Measurements from ENCODE around the gene OVCA2.

OVCA2 gene

DNA sequence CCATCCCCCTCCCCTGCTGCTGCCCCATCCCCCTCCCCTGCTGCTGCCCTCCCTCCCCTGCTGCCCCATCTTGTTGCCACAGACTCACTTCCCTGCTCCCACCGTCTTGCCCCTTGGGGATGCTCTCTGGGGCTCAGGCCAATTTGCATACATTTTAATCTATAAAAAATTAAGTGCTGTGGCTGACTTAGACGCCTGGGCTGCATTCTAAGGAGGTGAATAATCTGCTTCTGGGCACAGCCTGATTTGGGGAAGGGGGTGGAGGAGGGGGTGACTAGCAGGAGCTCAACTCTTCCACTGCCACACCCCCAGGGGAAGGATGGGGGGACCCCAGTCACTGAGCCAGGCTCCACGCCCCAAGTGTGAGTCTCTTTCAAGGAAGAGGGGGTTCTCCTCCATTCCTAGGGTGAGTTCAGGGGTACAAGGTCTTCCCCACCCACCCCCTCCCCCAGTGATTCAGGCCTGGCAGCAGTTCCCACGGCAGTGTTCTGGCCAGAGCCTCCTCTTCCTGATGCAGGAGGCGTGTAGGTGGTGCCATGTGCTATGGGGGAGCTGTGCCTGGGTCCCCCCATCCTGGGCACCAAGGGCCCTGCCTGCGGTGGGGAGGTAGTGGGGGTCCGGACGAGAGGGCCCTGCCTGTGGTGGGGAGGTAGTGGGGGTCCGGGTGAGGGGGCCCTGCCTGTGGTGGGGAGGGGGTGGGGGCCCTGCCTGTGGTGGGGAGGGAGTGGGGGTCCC lies 6.8 kb upstream of the OVCA2 start:
- no peak for DNase-seq (ENCODE audit: low spot score)

DNA sequence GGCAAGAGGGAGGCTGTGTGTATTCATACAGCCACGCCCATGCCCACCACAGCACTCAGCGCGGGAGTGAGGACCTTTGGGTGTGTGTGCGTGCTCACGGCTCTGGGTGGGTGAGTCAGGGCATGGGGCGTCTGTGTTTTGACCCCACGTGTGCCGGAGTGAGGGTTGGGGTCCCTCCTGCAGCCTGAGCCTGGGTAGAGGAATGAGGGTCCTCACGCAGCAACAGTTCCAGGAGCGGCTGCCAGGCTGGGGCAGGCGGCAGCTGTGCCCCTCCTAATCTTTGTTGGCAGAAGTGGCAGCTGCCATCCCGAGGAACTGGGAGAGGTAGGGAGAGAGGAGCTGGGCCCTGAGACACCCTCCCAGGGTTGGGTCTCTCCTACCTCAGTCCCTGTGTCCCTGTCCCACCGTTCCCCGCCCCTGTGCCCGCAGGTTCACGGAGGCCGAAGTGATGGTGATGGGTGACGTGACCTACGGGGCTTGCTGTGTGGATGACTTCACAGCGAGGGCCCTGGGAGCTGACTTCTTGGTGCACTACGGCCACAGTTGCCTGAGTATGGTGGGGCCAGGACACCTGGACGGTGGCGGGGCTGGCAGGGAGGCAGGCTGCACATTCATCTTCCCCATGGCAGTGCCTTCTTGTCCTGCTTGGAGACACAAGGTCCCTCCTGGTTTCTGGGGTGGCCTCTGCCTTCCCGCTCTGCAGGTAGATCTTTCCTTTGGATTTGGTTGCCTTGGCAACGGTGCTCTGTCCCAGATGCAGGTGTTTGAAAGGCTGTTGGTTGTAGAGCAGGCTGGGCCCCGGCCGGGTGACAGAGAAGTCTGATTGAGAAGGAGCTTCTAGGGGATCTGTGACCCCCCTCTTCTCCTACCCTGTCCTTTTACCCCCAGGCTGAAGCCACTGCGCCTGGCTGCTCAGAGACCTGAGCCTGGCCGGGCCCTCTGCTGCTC lies 6.0 kb upstream of the OVCA2 start:
- no peak for DNase-seq (ENCODE audit: low spot score)

GRCh38 chr17:2037155-2037554 lies 4.7 kb upstream of the OVCA2 start:
- DNase-seq (ENCODE audit: low spot score): no peak

- no peak for DNase-seq (ENCODE audit: low spot score)
Observed at GRCh38 chr17:2040219-2040827, 1.5 kb upstream of the OVCA2 start.

GRCh38 chr17:2040942-2041560 lies 771 bp upstream of the OVCA2 start:
- DNase-seq (ENCODE audit: low spot score): no peak

- DNase-seq (ENCODE audit: low spot score): peak; percentile 54
Observed at GRCh38 chr17:2042390-2042847, 597 bp downstream of the OVCA2 start.

- DNase-seq (ENCODE audit: low spot score): no peak
Observed at GRCh38 chr17:2042933-2043332, 1.1 kb downstream of the OVCA2 start.

- no peak for DNase-seq (ENCODE audit: low spot score)
Observed at GRCh38 chr17:2043785-2044184, 2.0 kb downstream of the OVCA2 start.

DNA sequence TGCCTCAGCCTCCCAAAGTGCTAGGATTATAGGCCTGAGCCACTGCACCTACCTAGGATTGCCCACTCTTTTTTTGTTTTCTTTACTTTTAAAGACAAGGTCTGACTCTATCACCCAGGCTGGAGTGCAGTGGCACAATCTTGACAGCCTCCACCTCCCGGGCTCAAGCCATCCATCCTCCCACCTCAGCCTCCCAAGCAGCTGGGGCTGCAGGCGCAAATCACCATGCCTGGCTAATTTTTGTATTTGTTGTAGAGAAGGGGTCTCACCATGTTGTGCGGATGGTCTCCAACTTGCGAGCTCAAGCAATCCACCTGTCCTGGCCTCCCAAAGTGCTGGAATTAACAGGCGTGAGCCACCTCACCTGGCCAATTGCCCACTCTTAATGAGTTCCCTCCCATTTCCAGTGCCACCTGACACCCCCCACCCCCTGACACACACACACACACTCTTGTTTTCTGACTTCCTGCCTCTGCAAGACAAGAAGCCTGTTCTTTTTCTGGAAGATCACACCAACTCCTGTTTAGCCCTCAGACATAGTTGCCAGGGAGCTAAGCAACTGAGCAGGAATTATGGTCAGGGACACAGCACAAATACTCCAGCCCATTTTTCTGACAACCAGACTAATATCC lies 2.6 kb downstream of the OVCA2 start:
- DNase-seq (ENCODE audit: low spot score): no peak

- no peak for DNase-seq (ENCODE audit: low spot score)
Observed at GRCh38 chr17:2047590-2047989, 5.8 kb downstream of the OVCA2 start.

- no peak for DNase-seq (ENCODE audit: low spot score)
Observed at GRCh38 chr17:2048805-2049204, 7.0 kb downstream of the OVCA2 start.

- DNase-seq (ENCODE audit: low spot score): peak; percentile 91
Observed at GRCh38 chr17:2049333-2050299, 7.8 kb downstream of the OVCA2 start.

GRCh38 chr17:2050300-2051060 lies 8.7 kb downstream of the OVCA2 start:
- DNase-seq (ENCODE audit: low spot score): peak; percentile 70

DNA sequence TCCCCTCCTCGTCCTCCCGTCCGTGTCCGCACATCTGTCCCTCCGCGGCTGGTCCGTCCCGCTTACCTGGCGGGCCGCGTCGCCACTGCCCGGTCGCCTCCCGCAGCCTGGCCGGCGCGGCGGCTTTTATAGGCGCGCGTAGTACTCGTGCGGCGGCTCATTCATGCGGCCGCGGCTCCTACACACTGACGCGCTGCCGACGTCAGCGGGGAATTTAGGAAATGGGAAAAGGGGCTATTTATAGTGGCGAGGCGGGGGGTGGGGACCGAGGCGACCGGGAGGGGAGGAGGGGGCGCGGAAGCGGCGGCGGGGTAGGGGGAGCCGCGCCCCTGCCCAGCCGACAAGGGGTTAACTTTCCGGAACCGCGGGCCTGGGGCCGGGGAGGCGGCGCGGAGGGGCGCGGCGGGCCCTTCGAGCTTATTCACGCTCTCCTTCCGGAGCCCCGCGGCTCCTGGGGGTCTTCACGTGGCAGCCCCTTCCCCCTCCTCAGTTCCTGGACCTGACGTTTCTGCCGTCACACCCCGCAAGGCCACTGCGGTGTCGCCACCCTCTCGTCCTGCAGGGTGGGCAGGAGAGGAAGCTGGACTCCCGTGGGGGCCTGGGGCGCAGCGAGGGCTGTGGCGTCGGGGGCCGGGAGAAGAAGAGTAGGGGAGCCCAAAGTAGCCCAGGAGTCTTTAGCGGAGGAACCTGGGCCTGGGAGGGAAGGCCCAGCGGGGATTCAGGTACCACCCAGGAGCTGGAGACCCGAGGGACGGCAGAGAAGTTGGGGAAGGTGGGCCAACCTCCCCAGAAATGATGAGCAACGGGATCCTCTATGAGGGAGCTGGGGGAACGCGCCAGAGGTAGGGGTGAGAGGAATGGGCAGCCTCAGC lies 9.5 kb downstream of the OVCA2 start:
- DNase-seq (ENCODE audit: low spot score): no peak

DNA sequence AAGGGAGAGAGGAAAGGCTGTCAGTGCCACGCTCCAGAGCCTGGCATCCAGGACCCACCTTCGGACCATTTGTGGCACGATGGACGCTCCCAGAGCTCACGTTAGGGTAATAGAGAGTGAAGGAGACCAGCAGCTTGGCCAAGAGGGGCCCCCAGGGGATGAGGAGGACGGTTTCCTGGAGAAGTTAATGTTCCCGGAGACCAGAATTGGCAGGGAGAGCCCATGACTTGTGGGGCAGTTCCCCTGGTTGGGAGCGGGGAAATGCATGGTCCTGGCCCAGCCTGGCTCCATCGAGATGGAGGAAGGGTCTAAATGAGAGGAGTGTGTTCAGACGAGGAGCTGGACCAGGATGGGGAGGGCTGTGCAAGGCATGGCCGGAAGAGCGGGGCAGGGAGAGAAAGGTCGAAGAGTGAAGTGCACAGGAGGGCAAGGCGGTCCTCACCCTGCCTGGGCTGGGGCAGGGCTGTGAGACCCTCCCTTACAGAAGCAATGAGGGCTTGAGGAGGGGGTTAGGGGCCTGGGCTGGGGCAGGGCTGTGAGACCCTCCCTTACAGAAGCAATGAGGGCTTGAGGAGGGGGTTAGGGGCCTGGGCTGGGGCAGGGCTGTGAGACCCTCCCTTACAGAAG lies 10.2 kb downstream of the OVCA2 start:
- no peak for DNase-seq (ENCODE audit: low spot score)

DNA sequence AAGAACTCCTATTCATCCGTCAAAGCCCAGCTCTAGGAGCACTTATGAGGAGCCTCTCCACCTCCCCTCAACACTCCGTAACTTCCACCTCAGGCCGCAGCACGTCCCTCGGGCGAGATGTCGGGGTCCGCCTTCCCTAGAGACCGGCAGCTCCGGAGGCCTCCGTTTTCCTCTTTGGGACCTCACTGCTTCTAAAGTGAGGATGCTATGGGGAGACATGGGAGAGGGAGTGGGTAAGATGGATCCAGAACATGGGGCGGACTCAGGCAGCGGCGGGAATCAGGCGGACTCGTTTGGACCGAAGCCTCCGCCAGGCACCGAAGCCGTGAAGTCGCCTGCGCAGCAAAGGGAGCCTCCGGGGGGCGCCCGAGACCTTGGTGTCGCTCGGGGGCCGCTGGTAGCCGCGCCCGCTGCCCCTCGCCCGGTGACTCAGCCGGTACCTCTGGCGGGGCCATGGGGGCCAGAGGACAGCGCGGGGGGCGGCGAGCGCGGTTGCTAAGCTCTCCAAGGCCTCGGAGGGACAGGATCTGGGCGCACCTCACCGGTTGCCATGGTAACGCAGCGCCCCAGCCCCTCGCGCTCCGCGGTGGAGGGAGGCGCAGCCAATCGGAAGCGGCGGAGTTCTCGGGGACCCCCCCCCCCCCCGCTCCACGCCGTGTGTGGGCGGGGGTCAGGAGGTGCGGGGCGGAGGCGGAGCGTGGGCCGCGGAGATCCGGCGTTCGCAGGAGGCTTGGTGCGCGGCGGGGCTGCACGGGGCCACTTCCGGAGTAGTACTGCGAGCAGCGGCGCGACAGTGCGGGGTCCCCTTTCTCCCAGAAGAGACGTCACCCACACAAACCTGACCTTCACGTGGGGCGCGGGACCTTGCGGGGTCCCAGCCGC lies 11.8 kb downstream of the OVCA2 start:
- peak; percentile 52 for DNase-seq (ENCODE audit: low spot score)

GRCh38 chr17:2054262-2054511 lies 12.4 kb downstream of the OVCA2 start:
- no peak for DNase-seq (ENCODE audit: low spot score)
